Esophagus muscularis mucosa (tissue), 3 donors: ENCODE results near the gene CTDNEP1.

Experiments
- CTCF ChIP-seq, 3 experiments: fragments of 200-600 bp in 2 of 3; fragments of 450-650 bp in 1 of 3; sonication (generic) in 2 of 3; IDR thresholded peaks; one replicate each; pipeline ENCODE4 v1.5.1; 2017 to 2019; ENCODE audit warnings: antibody characterized with exemption in 3 of 3, mild to moderate bottlenecking in 2 of 3, moderate library complexity in 1 of 3
- POLR2A ChIP-seq: fragments of 450-650 bp; IDR thresholded peaks from one replicate; pipeline ENCODE4 v1.6.1; 2017; ENCODE audit warnings: antibody characterized with exemption, moderate library complexity, mild to moderate bottlenecking, low read depth
- POLR2AphosphoS5 ChIP-seq, 2 donors: sonication (generic); formaldehyde crosslinking; IDR thresholded peaks; one replicate each; pipeline ENCODE4 v1.6.1; 2017; ENCODE audit warnings: antibody characterized with exemption in 2 of 2

DNA sequence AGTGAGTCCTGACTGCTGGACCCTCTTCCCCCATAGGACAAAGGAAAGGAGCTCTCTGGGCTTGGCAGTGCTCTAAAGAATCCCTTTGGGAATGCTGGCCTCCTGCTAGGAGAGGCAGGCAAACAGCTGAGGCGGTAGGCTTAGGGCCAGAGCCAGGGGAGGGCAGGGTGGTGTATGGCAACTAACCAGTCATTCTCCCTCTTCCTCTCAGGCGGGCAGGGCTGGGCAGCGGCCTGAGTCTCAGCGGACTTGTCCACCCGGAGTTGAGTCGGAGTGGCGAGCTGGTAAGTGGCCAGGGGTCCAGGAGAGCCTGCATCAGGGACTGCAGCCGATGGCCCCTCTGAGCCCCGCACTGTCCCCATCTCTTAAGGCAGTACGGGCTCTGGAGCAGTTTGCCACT is 27.4 kb downstream of the CTDNEP1 start:
- TF ChIP-seq CTCF (IDR thresholded peaks at IDR 0.05): no peak
- TF ChIP-seq POLR2A: no peak
- TF ChIP-seq POLR2AphosphoS5 (IDR thresholded peaks at IDR 0.05): no peak
